Liver (tissue), 9 donors: ENCODE results near the gene TRIM33. TPM values are rescaled to one million over a fixed set of nuclear protein-coding genes. Genes with fewer than 3 reads are reported as not detected.
"Not testable (repeated sequence)": the region's sequence is repeated elsewhere in the genome, so short reads cannot be mapped to it uniquely, and the experiment has no call there.

ENCODE experiments used
- DNase-seq: peaks from one replicate; pipeline ENCODE4 v3.0.0-alpha.2; 2017; ENCODE audit warnings: low spot score
- H3K27ac ChIP-seq, 2 donors: one replicate each; pipeline ENCODE4 v1.7.0; 2013; ENCODE audit warnings: inconsistent platforms in 2 of 2, low read length in 2 of 2, control low read depth in 1 of 2, low read depth in 1 of 2, mild to moderate bottlenecking in 1 of 2
- H3K27me3 ChIP-seq, 4 donors: one replicate each; pipeline versions ENCODE4 v1.6.1 to v1.7.0; 2013; ENCODE audit warnings: low read length in 3 of 4, inconsistent platforms in 1 of 4, mild to moderate bottlenecking in 1 of 4, moderate library complexity in 1 of 4; ENCODE audit not compliant: control insufficient read depth in 4 of 4, insufficient read depth in 4 of 4
- H3K36me3 ChIP-seq, 4 donors: one replicate each; pipeline versions ENCODE4 v1.6.1 to v1.7.0; 2013; ENCODE audit warnings: low read length in 3 of 4, mild to moderate bottlenecking in 3 of 4, low read depth in 1 of 4, moderate library complexity in 1 of 4; ENCODE audit not compliant: control insufficient read depth in 4 of 4, insufficient read depth in 3 of 4
- H3K4me1 ChIP-seq, 4 donors: one replicate each; pipeline versions ENCODE4 v1.6.1 to v1.7.0; 2013; ENCODE audit warnings: low read length in 3 of 4, mild to moderate bottlenecking in 3 of 4, moderate library complexity in 1 of 4; ENCODE audit not compliant: control insufficient read depth in 4 of 4, insufficient read depth in 4 of 4
- H3K4me3 ChIP-seq, 3 donors: one replicate each; pipeline versions ENCODE4 v1.6.1 to v1.7.0; 2013; ENCODE audit warnings: low read length in 3 of 3, control low read depth in 1 of 3, low read depth in 1 of 3, mild to moderate bottlenecking in 1 of 3
- H3K9ac ChIP-seq, 2 donors: one replicate each; pipeline ENCODE4 v1.7.0; 2013; ENCODE audit warnings: low read length in 2 of 2, mild to moderate bottlenecking in 2 of 2, moderate library complexity in 2 of 2, control low read depth in 1 of 2, low read depth in 1 of 2
- H3K9me3 ChIP-seq, 4 donors: one replicate each; pipeline versions ENCODE4 v1.6.1 to v1.7.0; 2013; ENCODE audit warnings: low read length in 3 of 4; ENCODE audit not compliant: control insufficient read depth in 4 of 4
- EGR1 ChIP-seq, 2 donors: IDR thresholded peaks; 2 replicates each; pipeline ENCODE4 v1.6.1; 2016 to 2018; ENCODE audit warnings: antibody characterized with exemption in 2 of 2, low read depth in 2 of 2
- FOXA1 ChIP-seq: IDR thresholded peaks from 2 replicates; pipeline ENCODE4 v1.6.1; 2016; ENCODE audit warnings: antibody characterized with exemption
- FOXA2 ChIP-seq: IDR thresholded peaks from 2 replicates; pipeline ENCODE4 v1.6.1; 2016; ENCODE audit warnings: antibody characterized with exemption
- GABPA ChIP-seq, 2 donors: IDR thresholded peaks in 1 of 2; conservative IDR thresholded peaks in 1 of 2; 2 replicates each; pipeline ENCODE4 v1.6.1; 2016; ENCODE audit warnings: antibody characterized with exemption in 2 of 2, mild to moderate bottlenecking in 1 of 2, moderate library complexity in 1 of 2
- HNF4A ChIP-seq, 2 donors: conservative IDR thresholded peaks; 2 replicates each; pipeline ENCODE4 v1.6.1; 2016; ENCODE audit warnings: antibody characterized with exemption in 2 of 2, mild to moderate bottlenecking in 2 of 2
- HNF4G ChIP-seq: IDR thresholded peaks from 2 replicates; pipeline ENCODE4 v1.6.1; 2016; ENCODE audit warnings: antibody characterized with exemption
- JUND ChIP-seq, 2 donors: IDR thresholded peaks; 2 replicates each; pipeline ENCODE4 v1.6.1; 2016; ENCODE audit warnings: antibody characterized with exemption in 2 of 2
- NR2F2 ChIP-seq: IDR thresholded peaks from 2 replicates; pipeline ENCODE4 v1.6.1; 2016; ENCODE audit warnings: antibody characterized with exemption
- RXRA ChIP-seq, 2 donors: IDR thresholded peaks; 2 replicates each; pipeline ENCODE4 v1.6.1; 2017 to 2018; ENCODE audit warnings: antibody characterized with exemption in 2 of 2, mild to moderate bottlenecking in 1 of 2
- SP1 ChIP-seq: IDR thresholded peaks from 2 replicates; pipeline ENCODE4 v1.6.1; 2018; ENCODE audit warnings: antibody characterized with exemption, mild to moderate bottlenecking
- TAF1 ChIP-seq: conservative IDR thresholded peaks from 2 replicates; pipeline ENCODE4 v1.6.1; 2016; ENCODE audit warnings: antibody characterized with exemption, mild to moderate bottlenecking
- YY1 ChIP-seq: IDR thresholded peaks from 2 replicates; pipeline ENCODE4 v1.6.1; 2016; ENCODE audit warnings: antibody characterized with exemption, mild to moderate bottlenecking
- WGBS: extraction: QIAGEN DNeasy Blood & Tissue Kit; methylation state at CpG from one replicate; pipeline ENCODE4 v1.1.7; 2013; 5-methylcytosine and 5-hydroxymethylcytosine counted together
- polyA plus RNA-seq, 2 donors: library from polyadenylated mRNA; stranded (reverse) in 1 of 2; unstranded in 1 of 2; fragments of 200-250 nt in 1 of 2; fragments of >200 nt in 1 of 2; fragmentation: Nextera tagmentation in 1 of 2; extraction: Ambion mirVana in 1 of 2; gene quantifications; one replicate each; pipeline versions ENCODE4 v1.2.1 to v1.2.3, GENCODE V29; 2013 to 2015
- total RNA-seq, 2 donors: library from RNA; depleted of rRNA; stranded (reverse); fragments of >200 nt; gene quantifications; one replicate each; pipeline ENCODE4 v1.2.3, GENCODE V29; 2014
- TF ChIP-seq, protein P1 (sequence below): IDR thresholded peaks from 2 replicates; pipeline ENCODE4 v1.6.1; 2016; ENCODE audit warnings: antibody characterized with exemption
- TF ChIP-seq, protein P2 (sequence below): IDR thresholded peaks from 2 replicates; pipeline ENCODE4 v1.6.1; 2016; ENCODE audit warnings: antibody characterized with exemption
- TF ChIP-seq, protein P3 (sequence below): fragments of 150-350 bp; IDR thresholded peaks from 2 replicates; pipeline ENCODE4 v1.5.1; 2017; ENCODE audit warnings: improper control_type of control experiment, low read depth, low read length; ENCODE audit not compliant: missing input control
- TF ChIP-seq, protein P4 (sequence below): IDR thresholded peaks from 2 replicates; pipeline ENCODE4 v1.6.1; 2016; ENCODE audit warnings: antibody characterized with exemption
- TF ChIP-seq, protein P5 (sequence below): IDR thresholded peaks from 2 replicates; pipeline ENCODE4 v1.6.1; 2016; ENCODE audit warnings: antibody characterized with exemption, mild to moderate bottlenecking
- donor health status: healthy.
- donor health status: healthy.
- donor health status: healthy.
- donor health status: healthy.
- donor health status: healthy.

Gene TRIM33
- total and polyA plus RNA-seq, 4 donors = 4.5 to 30.5 (median 16.6) TPM

DNA sequence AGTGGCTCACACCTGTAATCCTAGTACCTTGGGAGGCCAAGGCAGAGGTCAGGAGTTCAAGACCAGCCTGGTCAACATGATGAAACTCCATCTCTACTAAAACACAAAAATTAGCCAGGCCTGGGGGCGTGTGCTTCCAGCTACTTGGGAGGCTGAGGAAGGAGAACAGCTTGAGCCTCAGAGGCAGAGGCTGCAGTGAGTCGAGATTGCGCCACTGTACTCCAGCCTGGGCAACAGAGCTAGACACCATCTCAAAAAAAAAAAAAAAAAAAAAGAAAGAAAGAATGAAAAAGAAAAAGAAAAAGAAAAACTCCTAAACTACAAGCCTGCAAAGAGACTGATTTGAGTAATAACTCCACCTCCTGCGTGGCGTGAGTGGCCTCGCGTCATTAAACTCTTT, 92.1 kb downstream of the TRIM33 start:
- not testable (repeated sequence) for H3K27me3 ChIP-seq, H3K27ac ChIP-seq, H3K9me3 ChIP-seq, H3K4me3 ChIP-seq, H3K4me1 ChIP-seq, H3K9ac ChIP-seq, DNase-seq
- peaks cover 1 to 45% (median 15%) of the 10 kb centered on the region in 4 donors for H3K36me3 ChIP-seq
- WGBS = over 99% methylated on average over 7 of the region's 7 CpGs

DNA sequence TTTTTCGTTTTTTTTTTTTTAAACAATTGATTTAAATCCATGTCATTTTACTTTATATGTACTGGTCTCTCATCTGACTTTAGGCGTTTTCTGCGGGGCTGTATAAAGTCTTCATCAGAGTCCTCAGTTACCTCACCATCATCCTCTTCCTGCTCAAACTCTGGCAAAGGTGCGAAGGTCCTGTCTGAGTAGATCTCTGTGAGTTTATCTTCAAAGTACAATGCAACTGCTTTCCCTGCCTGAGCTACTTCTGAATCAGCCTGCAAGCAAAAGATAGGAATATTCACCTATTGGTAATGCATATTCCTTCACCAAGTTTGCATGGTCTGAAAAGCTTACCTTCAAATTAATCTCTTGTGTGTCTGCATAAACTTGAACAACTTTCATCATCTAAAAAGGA, 113.4 kb downstream of the TRIM33 start:
- H3K27ac ChIP-seq = no peak overlapping the region
- TF ChIP-seq, protein P1, sequence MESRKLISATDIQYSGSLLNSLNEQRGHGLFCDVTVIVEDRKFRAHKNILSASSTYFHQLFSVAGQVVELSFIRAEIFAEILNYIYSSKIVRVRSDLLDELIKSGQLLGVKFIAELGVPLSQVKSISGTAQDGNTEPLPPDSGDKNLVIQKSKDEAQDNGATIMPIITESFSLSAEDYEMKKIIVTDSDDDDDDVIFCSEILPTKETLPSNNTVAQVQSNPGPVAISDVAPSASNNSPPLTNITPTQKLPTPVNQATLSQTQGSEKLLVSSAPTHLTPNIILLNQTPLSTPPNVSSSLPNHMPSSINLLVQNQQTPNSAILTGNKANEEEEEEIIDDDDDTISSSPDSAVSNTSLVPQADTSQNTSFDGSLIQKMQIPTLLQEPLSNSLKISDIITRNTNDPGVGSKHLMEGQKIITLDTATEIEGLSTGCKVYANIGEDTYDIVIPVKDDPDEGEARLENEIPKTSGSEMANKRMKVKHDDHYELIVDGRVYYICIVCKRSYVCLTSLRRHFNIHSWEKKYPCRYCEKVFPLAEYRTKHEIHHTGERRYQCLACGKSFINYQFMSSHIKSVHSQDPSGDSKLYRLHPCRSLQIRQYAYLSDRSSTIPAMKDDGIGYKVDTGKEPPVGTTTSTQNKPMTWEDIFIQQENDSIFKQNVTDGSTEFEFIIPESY = no peak
- TF ChIP-seq FOXA2 (no peak), EGR1 (IDR thresholded peaks at IDR 0.05; ENCODE audit: low read depth in 2 of 2) (no peak), GABPA (IDR thresholded peaks at IDR 0.05 in 1 of 2, conservative IDR thresholded peaks at IDR 0.05 in 1 of 2) (no peak), FOXA1 (no peak), YY1 (no peak), TAF1 (no peak), HNF4A (conservative IDR thresholded peaks at IDR 0.05) (no peak)
- H3K9me3 ChIP-seq = no peaks in the 10 kb centered on the region
- H3K9ac ChIP-seq = no peak overlapping the region
- peaks cover 3 to 29% (median 14%) of the 10 kb centered on the region in 4 donors for H3K36me3 ChIP-seq
- H3K27me3 ChIP-seq = no peaks in the 10 kb centered on the region
- H3K4me3 ChIP-seq = no peak overlapping the region
- 89% methylated on average over 4 of the region's 4 CpGs for WGBS
- H3K4me1 ChIP-seq = no peaks in the 10 kb centered on the region
- DNase-seq = no peak

DNA sequence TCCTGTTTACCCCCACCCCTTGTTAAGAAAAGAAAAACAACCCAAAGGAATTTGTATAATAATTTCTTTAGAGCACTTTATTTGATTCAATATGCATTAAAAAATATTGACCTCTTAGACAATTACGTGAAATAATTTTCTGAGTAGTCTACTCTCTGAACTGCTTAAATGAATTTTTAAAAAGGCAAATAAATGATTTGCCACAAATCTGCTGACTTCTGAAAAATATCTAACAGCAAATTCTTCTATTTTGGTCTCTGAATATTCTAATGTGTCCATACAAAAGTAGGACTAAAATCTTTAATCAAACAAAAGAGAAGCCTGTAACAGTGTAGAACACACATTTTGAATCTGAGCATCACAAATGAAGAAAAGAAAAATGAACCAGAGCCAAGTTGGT, 115.1 kb downstream of the TRIM33 start:
- Histone ChIP-seq H3K9me3 (no peaks in the 10 kb centered on the region), H3K9ac (no peak overlapping the region), H3K27me3 (no peaks in the 10 kb centered on the region), H3K4me1 (no peaks in the 10 kb centered on the region), H3K27ac (no peak overlapping the region), H3K36me3 (peaks cover 2 to 30% (median 14%) of the 10 kb centered on the region in 4 donors), H3K4me3 (no peak overlapping the region)
- no peak for TF ChIP-seq NR2F2
- TF ChIP-seq HNF4G = no peak
- no peak for TF ChIP-seq SP1
- TF ChIP-seq, protein P2, sequence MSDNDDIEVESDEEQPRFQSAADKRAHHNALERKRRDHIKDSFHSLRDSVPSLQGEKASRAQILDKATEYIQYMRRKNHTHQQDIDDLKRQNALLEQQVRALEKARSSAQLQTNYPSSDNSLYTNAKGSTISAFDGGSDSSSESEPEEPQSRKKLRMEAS = no peak
- TF ChIP-seq, protein P3, sequence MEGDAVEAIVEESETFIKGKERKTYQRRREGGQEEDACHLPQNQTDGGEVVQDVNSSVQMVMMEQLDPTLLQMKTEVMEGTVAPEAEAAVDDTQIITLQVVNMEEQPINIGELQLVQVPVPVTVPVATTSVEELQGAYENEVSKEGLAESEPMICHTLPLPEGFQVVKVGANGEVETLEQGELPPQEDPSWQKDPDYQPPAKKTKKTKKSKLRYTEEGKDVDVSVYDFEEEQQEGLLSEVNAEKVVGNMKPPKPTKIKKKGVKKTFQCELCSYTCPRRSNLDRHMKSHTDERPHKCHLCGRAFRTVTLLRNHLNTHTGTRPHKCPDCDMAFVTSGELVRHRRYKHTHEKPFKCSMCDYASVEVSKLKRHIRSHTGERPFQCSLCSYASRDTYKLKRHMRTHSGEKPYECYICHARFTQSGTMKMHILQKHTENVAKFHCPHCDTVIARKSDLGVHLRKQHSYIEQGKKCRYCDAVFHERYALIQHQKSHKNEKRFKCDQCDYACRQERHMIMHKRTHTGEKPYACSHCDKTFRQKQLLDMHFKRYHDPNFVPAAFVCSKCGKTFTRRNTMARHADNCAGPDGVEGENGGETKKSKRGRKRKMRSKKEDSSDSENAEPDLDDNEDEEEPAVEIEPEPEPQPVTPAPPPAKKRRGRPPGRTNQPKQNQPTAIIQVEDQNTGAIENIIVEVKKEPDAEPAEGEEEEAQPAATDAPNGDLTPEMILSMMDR = no peak
- TF ChIP-seq YY1 = no peak
- no peak for TF ChIP-seq HNF4A (conservative IDR thresholded peaks at IDR 0.05)
- no peak for TF ChIP-seq EGR1 (IDR thresholded peaks at IDR 0.05; ENCODE audit: low read depth in 2 of 2)
- TF ChIP-seq, protein P4, sequence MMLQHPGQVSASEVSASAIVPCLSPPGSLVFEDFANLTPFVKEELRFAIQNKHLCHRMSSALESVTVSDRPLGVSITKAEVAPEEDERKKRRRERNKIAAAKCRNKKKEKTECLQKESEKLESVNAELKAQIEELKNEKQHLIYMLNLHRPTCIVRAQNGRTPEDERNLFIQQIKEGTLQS = no peak
- TF ChIP-seq, protein P5, sequence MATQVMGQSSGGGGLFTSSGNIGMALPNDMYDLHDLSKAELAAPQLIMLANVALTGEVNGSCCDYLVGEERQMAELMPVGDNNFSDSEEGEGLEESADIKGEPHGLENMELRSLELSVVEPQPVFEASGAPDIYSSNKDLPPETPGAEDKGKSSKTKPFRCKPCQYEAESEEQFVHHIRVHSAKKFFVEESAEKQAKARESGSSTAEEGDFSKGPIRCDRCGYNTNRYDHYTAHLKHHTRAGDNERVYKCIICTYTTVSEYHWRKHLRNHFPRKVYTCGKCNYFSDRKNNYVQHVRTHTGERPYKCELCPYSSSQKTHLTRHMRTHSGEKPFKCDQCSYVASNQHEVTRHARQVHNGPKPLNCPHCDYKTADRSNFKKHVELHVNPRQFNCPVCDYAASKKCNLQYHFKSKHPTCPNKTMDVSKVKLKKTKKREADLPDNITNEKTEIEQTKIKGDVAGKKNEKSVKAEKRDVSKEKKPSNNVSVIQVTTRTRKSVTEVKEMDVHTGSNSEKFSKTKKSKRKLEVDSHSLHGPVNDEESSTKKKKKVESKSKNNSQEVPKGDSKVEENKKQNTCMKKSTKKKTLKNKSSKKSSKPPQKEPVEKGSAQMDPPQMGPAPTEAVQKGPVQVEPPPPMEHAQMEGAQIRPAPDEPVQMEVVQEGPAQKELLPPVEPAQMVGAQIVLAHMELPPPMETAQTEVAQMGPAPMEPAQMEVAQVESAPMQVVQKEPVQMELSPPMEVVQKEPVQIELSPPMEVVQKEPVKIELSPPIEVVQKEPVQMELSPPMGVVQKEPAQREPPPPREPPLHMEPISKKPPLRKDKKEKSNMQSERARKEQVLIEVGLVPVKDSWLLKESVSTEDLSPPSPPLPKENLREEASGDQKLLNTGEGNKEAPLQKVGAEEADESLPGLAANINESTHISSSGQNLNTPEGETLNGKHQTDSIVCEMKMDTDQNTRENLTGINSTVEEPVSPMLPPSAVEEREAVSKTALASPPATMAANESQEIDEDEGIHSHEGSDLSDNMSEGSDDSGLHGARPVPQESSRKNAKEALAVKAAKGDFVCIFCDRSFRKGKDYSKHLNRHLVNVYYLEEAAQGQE = no peak
- no peak for TF ChIP-seq JUND (IDR thresholded peaks at IDR 0.05)
- TF ChIP-seq GABPA (IDR thresholded peaks at IDR 0.05 in 1 of 2, conservative IDR thresholded peaks at IDR 0.05 in 1 of 2) = no peak
- no peak for TF ChIP-seq RXRA (IDR thresholded peaks at IDR 0.05)
- no peak for TF ChIP-seq FOXA1
- TF ChIP-seq TAF1 = no peak
- 100% methylated on average over 1 of the region's 1 CpG for WGBS
- DNase-seq = no peak
